Activated T-cell treated with anti-CD3 and anti-CD28 coated beads, Interleukin-2, amount 50 U/mL, for 72 hours (primary cell): ENCODE measurements around the gene HOOK1. TPM values are rescaled to one million over a fixed set of nuclear protein-coding genes. Genes with fewer than 3 reads are reported as not detected.
A peak's percentile ranks its signal among the peaks of the same experiment; 100 is the strongest.

Experiments
- ATAC-seq, 2 donors: fragments of 150-1000 bp; cut with Tn5 transposase; replicated peaks in 1 of 2; 2 replicates each; pipeline ENCODE4 v1.10.0; 2021; ENCODE audit warnings: moderate library complexity in 2 of 2, mild to moderate bottlenecking in 1 of 2
- DNase-seq, 2 donors: peaks; one replicate each; pipeline ENCODE4 v3.0.0; 2021 to 2022; ENCODE audit warnings: mixed read lengths in 1 of 2
- H3K27ac Mint-ChIP-seq: one replicate; pipeline ENCODE4 v1.8.0; 2022; ENCODE audit warnings: mild to moderate bottlenecking, moderate library complexity, mixed read lengths
- H3K27me3 Mint-ChIP-seq: one replicate; pipeline ENCODE4 v1.8.0; 2022; ENCODE audit warnings: low read depth, mixed read lengths
- H3K36me3 Mint-ChIP-seq, 2 donors: one replicate each; pipeline ENCODE4 v1.8.0; 2022; ENCODE audit warnings: mixed read lengths in 2 of 2, mild to moderate bottlenecking in 1 of 2; ENCODE audit not compliant: insufficient read depth in 2 of 2
- H3K4me1 Mint-ChIP-seq: one replicate; pipeline ENCODE4 v1.8.0; 2022; ENCODE audit warnings: low read depth, mixed read lengths
- H3K4me3 Mint-ChIP-seq, 2 donors: one replicate each; pipeline ENCODE4 v1.8.0; 2022; ENCODE audit warnings: mild to moderate bottlenecking in 2 of 2, mixed read lengths in 2 of 2, moderate library complexity in 2 of 2
- H3K9me3 Mint-ChIP-seq, 2 donors: one replicate each; pipeline ENCODE4 v1.8.0; 2022; ENCODE audit warnings: mixed read lengths in 2 of 2
- total RNA-seq, 2 donors: library from RNA; stranded (reverse); gene quantifications; one replicate each; pipeline ENCODE4 v1.2.3, GENCODE V29; 2022

HOOK1 gene
- total RNA-seq, 2 donors from 2014 or later: 13.6 to 17.6 TPM

GRCh38 chr1:59798600-59798999 is 16.1 kb upstream of the HOOK1 start:
- Mint-ChIP-seq H3K9me3 (peaks cover 0 to 3% of the 10 kb centered on the region in 2 donors), H3K36me3 (no peaks in the 10 kb centered on the region), H3K27me3 (no peaks in the 10 kb centered on the region), H3K27ac (no peak overlapping the region), H3K4me1 (no peaks in the 10 kb centered on the region), H3K4me3 (no peak overlapping the region)
- no peak for DNase-seq
- ATAC-seq: no peak

- Mint-ChIP-seq H3K27me3 (peaks cover 2% of the 10 kb centered on the region), H3K36me3 (no peaks in the 10 kb centered on the region), H3K4me1 (no peaks in the 10 kb centered on the region), H3K9me3 (no peaks in the 10 kb centered on the region), H3K4me3 (no peak overlapping the region), H3K27ac (no peak overlapping the region)
- ATAC-seq: no peak
- DNase-seq: no peak
These were observed 11.2 kb upstream of the HOOK1 start for GRCh38 chr1:59803458-59804038.

GRCh38 chr1:59804301-59804700 is 10.4 kb upstream of the HOOK1 start:
- DNase-seq (no peak), ATAC-seq (no peak)
- H3K27me3 Mint-ChIP-seq: peaks cover 8% of the 10 kb centered on the region
- H3K4me3 Mint-ChIP-seq: no peak overlapping the region
- H3K9me3 Mint-ChIP-seq: no peaks in the 10 kb centered on the region
- H3K27ac Mint-ChIP-seq: no peak overlapping the region
- H3K4me1 Mint-ChIP-seq: no peaks in the 10 kb centered on the region
- H3K36me3 Mint-ChIP-seq: no peaks in the 10 kb centered on the region

GRCh38 chr1:59805554-59805953 is 9.2 kb upstream of the HOOK1 start:
- no peak overlapping the region for H3K27ac Mint-ChIP-seq

GRCh38 chr1:59814180-59814900 is 409 bp upstream of the HOOK1 start:
- ATAC-seq: peak; percentile 96
- H3K4me1 Mint-ChIP-seq: peaks cover 9% of the 10 kb centered on the region
- no peaks in the 10 kb centered on the region for H3K9me3 Mint-ChIP-seq
- peak overlapping the region in 1 of 2 donors; percentile 86 for H3K4me3 Mint-ChIP-seq
- H3K36me3 Mint-ChIP-seq: peaks cover 0 to 2% of the 10 kb centered on the region in 2 donors
- H3K27ac Mint-ChIP-seq: peak overlapping the region; percentile 52
- H3K27me3 Mint-ChIP-seq: peaks cover 7% of the 10 kb centered on the region
- DNase-seq: peak; percentile 82 to 87

More at GRCh38 chr1:59805554-59805953, 9.2 kb upstream of the HOOK1 start:
- Mint-ChIP-seq H3K4me1 (no peaks in the 10 kb centered on the region), H3K36me3 (no peaks in the 10 kb centered on the region), H3K9me3 (no peaks in the 10 kb centered on the region), H3K27me3 (peaks cover 16% of the 10 kb centered on the region), H3K4me3 (no peak overlapping the region)
- DNase-seq (no peak), ATAC-seq (no peak)

- Mint-ChIP-seq H3K9me3 (no peaks in the 10 kb centered on the region), H3K4me3 (no peak overlapping the region), H3K4me1 (peaks cover 24% of the 10 kb centered on the region), H3K36me3 (peaks cover 0 to 2% of the 10 kb centered on the region in 2 donors), H3K27me3 (no peaks in the 10 kb centered on the region), H3K27ac (no peak overlapping the region)
- ATAC-seq: no peak
- DNase-seq: no peak
These were observed 1.1 kb downstream of the HOOK1 start for GRCh38 chr1:59815892-59816291.

- Mint-ChIP-seq H3K9me3 (no peaks in the 10 kb centered on the region), H3K27me3 (no peaks in the 10 kb centered on the region), H3K27ac (no peak overlapping the region), H3K36me3 (peaks cover 0 to 2% of the 10 kb centered on the region in 2 donors), H3K4me1 (peaks cover 25% of the 10 kb centered on the region), H3K4me3 (no peak overlapping the region)
- DNase-seq: no peak
- ATAC-seq: no peak
These were observed 1.6 kb downstream of the HOOK1 start for GRCh38 chr1:59816318-59816878.

- no peak for ATAC-seq
- peaks cover 16% of the 10 kb centered on the region for H3K4me1 Mint-ChIP-seq
- H3K4me3 Mint-ChIP-seq: no peak overlapping the region
- no peak overlapping the region for H3K27ac Mint-ChIP-seq
- no peaks in the 10 kb centered on the region for H3K9me3 Mint-ChIP-seq
- no peak for DNase-seq
- H3K36me3 Mint-ChIP-seq: no peaks in the 10 kb centered on the region
- no peaks in the 10 kb centered on the region for H3K27me3 Mint-ChIP-seq
These were observed 5.1 kb downstream of the HOOK1 start for GRCh38 chr1:59819566-59820438.

- Mint-ChIP-seq H3K9me3 (no peaks in the 10 kb centered on the region), H3K36me3 (peaks cover 0 to 2% of the 10 kb centered on the region in 2 donors), H3K27me3 (no peaks in the 10 kb centered on the region), H3K27ac (no peak overlapping the region), H3K4me1 (no peaks in the 10 kb centered on the region), H3K4me3 (no peak overlapping the region)
- DNase-seq (no peak), ATAC-seq (peak; percentile 24 to 58)
These were observed 12.4 kb downstream of the HOOK1 start for GRCh38 chr1:59827055-59827643.

- H3K27ac Mint-ChIP-seq: no peak overlapping the region
- peaks cover 0 to 2% of the 10 kb centered on the region in 2 donors for H3K36me3 Mint-ChIP-seq
- ATAC-seq (no peak), DNase-seq (no peak)
- H3K4me3 Mint-ChIP-seq: no peak overlapping the region
- no peaks in the 10 kb centered on the region for H3K27me3 Mint-ChIP-seq
- H3K9me3 Mint-ChIP-seq: no peaks in the 10 kb centered on the region
- no peaks in the 10 kb centered on the region for H3K4me1 Mint-ChIP-seq
These were observed 13.4 kb downstream of the HOOK1 start for GRCh38 chr1:59828160-59828559.

- Mint-ChIP-seq H3K27me3 (no peaks in the 10 kb centered on the region), H3K9me3 (no peaks in the 10 kb centered on the region), H3K27ac (no peak overlapping the region), H3K36me3 (peaks cover 0 to 2% of the 10 kb centered on the region in 2 donors), H3K4me3 (no peak overlapping the region), H3K4me1 (no peaks in the 10 kb centered on the region)
- DNase-seq: no peak
- ATAC-seq: no peak
These were observed 16.8 kb downstream of the HOOK1 start for GRCh38 chr1:59831529-59831928.

GRCh38 chr1:59833022-59833421 is 18.3 kb downstream of the HOOK1 start:
- Mint-ChIP-seq H3K9me3 (no peaks in the 10 kb centered on the region), H3K4me1 (no peaks in the 10 kb centered on the region), H3K27ac (no peak overlapping the region), H3K4me3 (no peak overlapping the region), H3K27me3 (no peaks in the 10 kb centered on the region), H3K36me3 (peaks cover 0 to 2% of the 10 kb centered on the region in 2 donors)
- ATAC-seq (no peak), DNase-seq (no peak)
